Endothelial cell of umbilical vein (primary cell): Measurements from ENCODE around the gene DUS1L. TPM values are rescaled to one million over a fixed set of nuclear protein-coding genes. Genes with fewer than 3 reads are reported as not detected.
A peak's percentile ranks its signal among the peaks of the same experiment; 100 is the strongest.

ENCODE experiments used
- BruUV-seq: library from RNA; stranded (reverse); fragments of 400-500 nt; replicated peaks from 2 replicates; lab custom pipeline; 2021; lab: Mats Ljungman, UMichigan
- CTCF ChIA-PET: fragments of 300-600, 350-600 bp; sonication (Branson Sonifier 250); formaldehyde crosslinking; loops from one replicate; lab custom pipeline; 2021; ENCODE audit warnings: antibody characterized with exemption, inconsistent platforms; lab: Charles Lee
- POLR2A ChIA-PET: fragments of 300-600, 350-600 bp; sonication (Branson Sonifier 250); formaldehyde crosslinking; loops from one replicate; lab custom pipeline; 2021; ENCODE audit warnings: antibody characterized with exemption, inconsistent platforms; lab: Charles Lee
- DNase-seq: peaks from one replicate; pipeline ENCODE4 v3.0.0-alpha.2; 2011; ENCODE audit warnings: low read depth, low spot score
- FAIRE-seq: peaks from 2 replicates; lab custom pipeline; 2011; peaks lifted over from hg19 to GRCh38; lab: Jason Lieb, UNC
- H2AFZ ChIP-seq: 2 replicates; pipeline ENCODE4 v1.6.0; 2012; ENCODE audit warnings: low read depth, low read length, control low read depth, inconsistent platforms
- H3K27ac ChIP-seq: 2 replicates; pipeline ENCODE4 v1.5.1; 2011; ENCODE audit warnings: low read depth, mild to moderate bottlenecking, control low read depth, low read length, moderate library complexity; ENCODE audit not compliant: insufficient read depth
- H3K27me3 ChIP-seq, 2 experiments: 2 replicates each; pipeline versions ENCODE4 v1.6.0 to v1.6.1; 2011; ENCODE audit warnings: low read length in 2 of 2, mixed read lengths in 1 of 2; ENCODE audit not compliant: control insufficient read depth in 2 of 2, insufficient read depth in 2 of 2
- H3K36me3 ChIP-seq, 2 experiments: 2 replicates in 1 of 2; 3 replicates in 1 of 2; pipeline ENCODE4 v1.5.1; 2011; ENCODE audit warnings: low read length in 2 of 2, mild to moderate bottlenecking in 1 of 2, moderate library complexity in 1 of 2; ENCODE audit not compliant: control insufficient read depth in 2 of 2, insufficient read depth in 2 of 2; ENCODE audit errors: extremely low read depth in 1 of 2
- H3K4me1 ChIP-seq: 3 replicates; pipeline ENCODE4 v1.5.1; 2011; ENCODE audit warnings: mild to moderate bottlenecking, low read length; ENCODE audit not compliant: control insufficient read depth, insufficient read depth; ENCODE audit errors: extremely low read depth
- H3K4me2 ChIP-seq: 2 replicates; pipeline ENCODE4 v1.6.1; 2011; ENCODE audit warnings: low read length, control low read depth, mixed read lengths; ENCODE audit not compliant: insufficient read depth
- H3K4me3 ChIP-seq, 3 experiments: fragments of 200-600 bp in 1 of 3; sonication (generic), shearing (Covaris generic) in 1 of 3; replicated peaks in 1 of 3; 2 replicates each; pipeline ENCODE4 v1.5.1; 2011 to 2016; ENCODE audit warnings: control low read depth in 3 of 3, low read length in 3 of 3, mild to moderate bottlenecking in 2 of 3, inconsistent platforms in 1 of 3, low read depth in 1 of 3, moderate library complexity in 1 of 3; ENCODE audit not compliant: insufficient read depth in 1 of 3
- H3K79me2 ChIP-seq: 2 replicates; pipeline ENCODE4 v1.6.0; 2012; ENCODE audit warnings: low read length, inconsistent platforms; ENCODE audit not compliant: control insufficient read depth, insufficient read depth
- H3K9ac ChIP-seq: replicated peaks from 2 replicates; pipeline ENCODE3; 2011; ENCODE audit warnings: low read length, control low read depth; ENCODE audit not compliant: insufficient read depth; ENCODE audit errors: extremely low read depth
- H3K9me1 ChIP-seq: replicated peaks from 3 replicates; pipeline ENCODE4 v1.6.0; 2011; ENCODE audit warnings: mild to moderate bottlenecking, low read length; ENCODE audit not compliant: control insufficient read depth, insufficient read depth; ENCODE audit errors: extremely low read depth
- H3K9me3 ChIP-seq: replicated peaks from 2 replicates; pipeline ENCODE4 v1.5.1; 2012; ENCODE audit warnings: low read length, inconsistent platforms; ENCODE audit not compliant: control insufficient read depth, insufficient read depth
- H4K20me1 ChIP-seq: replicated peaks from 2 replicates; pipeline ENCODE3; 2011; ENCODE audit warnings: mild to moderate bottlenecking, low read length; ENCODE audit not compliant: control insufficient read depth, insufficient read depth; ENCODE audit errors: extremely low read depth
- EZH2 ChIP-seq: IDR thresholded peaks from 2 replicates; pipeline ENCODE4 v1.6.1; 2012; ENCODE audit warnings: borderline replicate concordance, low read depth, mild to moderate bottlenecking, moderate library complexity, low read length, inconsistent platforms; ENCODE audit not compliant: severe bottlenecking
- FOS ChIP-seq: IDR thresholded peaks from 2 replicates; pipeline ENCODE4 v1.6.1; 2011; ENCODE audit warnings: mild to moderate bottlenecking, low read length, moderate library complexity, borderline replicate concordance; ENCODE audit not compliant: insufficient read depth
- GATA2 ChIP-seq: IDR thresholded peaks from 2 replicates; pipeline ENCODE4 v1.7.0; 2011; ENCODE audit warnings: low read depth, mild to moderate bottlenecking, moderate library complexity, mixed read lengths, low read length; ENCODE audit not compliant: insufficient read length, insufficient read depth
- JUN ChIP-seq: IDR thresholded peaks from 2 replicates; pipeline ENCODE4 v1.6.1; 2011; ENCODE audit warnings: borderline replicate concordance, low read depth; ENCODE audit not compliant: insufficient read length, insufficient read depth
- MYC ChIP-seq: IDR thresholded peaks from one replicate; pipeline ENCODE4 v1.6.1; 2011; ENCODE audit warnings: mild to moderate bottlenecking, low read depth, low read length
- dilution Hi-C: fragments of 300-500 bp; cut with MboI; formaldehyde crosslinking; loops from one replicate; pipeline ENCODE4 v1.15.0; 2019; ENCODE audit warnings: low sequenced_read_pairs; ENCODE audit not compliant: extremely low pct_ligation_motif_present
- intact Hi-C: fragments of 100-400 bp; cut with micrococcal nuclease; formaldehyde crosslinking; loops from one replicate; pipeline ENCODE4 v1.10.0; 2022
- polyA plus RNA-seq, 4 experiments: library from polyadenylated mRNA; depleted of rRNA in 3 of 4; stranded (reverse) in 3 of 4; unstranded in 1 of 4; fragments of >200 nt; gene quantifications; 2 replicates each; pipeline versions ENCODE4 v1.2.1 to v1.2.3, GENCODE V29; 2011 to 2012; ENCODE audit warnings: missing spikeins in 1 of 4
- total RNA-seq: library from RNA; stranded (reverse); gene quantifications from 2 replicates; pipeline ENCODE4 v1.2.3, GENCODE V29; 2021
- TF ChIP-seq, protein P1 (sequence below), 2 donors: IDR thresholded peaks; 1 replicate in 1 of 2; 2 replicates in 1 of 2; pipeline ENCODE4 v1.5.1; 2011; ENCODE audit warnings: low read length in 2 of 2, mild to moderate bottlenecking in 2 of 2, moderate library complexity in 2 of 2, control low read depth in 1 of 2, inconsistent platforms in 1 of 2, low read depth in 1 of 2; ENCODE audit not compliant: insufficient read depth in 1 of 2; ENCODE audit errors: extremely low read depth in 1 of 2

The DUS1L gene
- total and polyA plus RNA-seq, 2 donors (not counting 3 experiments of a cell fraction or from before 2014, with no cell fraction given), result 60.1 to 92.9 TPM

DNA sequence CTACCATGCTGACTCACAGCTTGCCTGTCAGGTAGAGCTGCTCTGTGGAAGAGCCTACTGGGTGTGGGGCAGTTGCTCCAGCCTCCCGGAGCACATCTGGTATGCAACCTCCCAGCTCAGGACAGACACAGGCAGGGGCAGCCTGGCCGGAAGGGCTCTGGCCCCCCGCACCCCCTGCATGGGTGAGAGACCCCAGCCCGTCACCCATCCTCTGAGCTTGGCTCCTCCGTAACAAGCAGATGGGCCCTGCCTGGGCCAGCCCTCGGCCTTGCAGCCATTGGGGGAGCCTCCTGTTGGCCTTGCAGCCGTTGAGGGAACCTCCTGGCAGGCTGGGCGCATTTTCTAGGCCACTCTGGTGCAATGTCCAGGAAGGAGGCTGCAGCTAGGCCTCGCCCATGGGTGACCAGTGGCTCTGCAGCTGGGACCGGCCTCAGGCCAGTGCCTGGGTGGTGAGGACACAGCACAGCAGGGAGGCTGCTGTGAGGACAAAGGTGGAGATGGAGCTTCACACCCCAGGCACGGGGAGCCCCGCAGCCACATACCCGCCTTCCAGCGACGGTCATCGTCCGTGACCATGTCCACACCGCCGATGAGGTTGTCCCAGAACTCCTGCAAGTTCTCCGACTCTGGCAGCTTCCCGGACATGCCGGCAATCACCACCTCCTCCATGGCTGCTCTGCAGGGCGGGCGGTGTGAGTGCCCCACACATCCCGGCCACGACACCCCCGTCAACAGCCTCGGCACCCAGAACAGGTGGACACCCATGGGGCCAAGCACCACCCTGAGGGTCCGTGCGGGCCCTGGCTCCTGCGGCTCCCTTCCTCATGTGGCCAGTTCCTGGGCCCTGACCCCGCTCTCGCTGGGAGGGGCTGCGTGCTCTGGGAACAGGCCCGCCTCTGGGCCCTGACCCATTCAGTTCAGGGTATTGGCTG, 30.4 kb upstream of the DUS1L start:
- Histone ChIP-seq H4K20me1 (no peaks in the 10 kb centered on the region), H3K9me3 (no peaks in the 10 kb centered on the region), H2AFZ (no peak overlapping the region), H3K27me3 (no peaks in the 10 kb centered on the region), H3K27ac (no peak overlapping the region), H3K4me1 (peaks cover 20% of the 10 kb centered on the region), H3K4me3 (peak overlapping the region in 2 of 3 experiments; percentile 8 to 78), H3K9me1 (no peaks in the 10 kb centered on the region), H3K4me2 (peak overlapping the region; percentile 26), H3K9ac (peak overlapping the region; percentile 81), H3K36me3 (peaks cover 26 to 31% of the 10 kb centered on the region in 2 experiments), H3K79me2 (peaks cover 55% of the 10 kb centered on the region)
- CTCF ChIA-PET, result interaction anchor here (0.8 to 1.2 kb wide), 3 partner anchors 56 to 65 kb away, joined by 3 to 6 read pairs (median 4); partner anchors contain the start of gene DCXR
- no TSS peak for BruUV-seq
- intact Hi-C loops (loop anchor here (5.0 kb wide), 2 partner anchors 119 to 131 kb away; partner anchors contain the start of genes ASPSCR1 and SLC16A3), dilution Hi-C loops (no loop called here)
- DNase-seq (no peak), FAIRE-seq (no peak)
- POLR2A ChIA-PET, result no interaction called here
- TF ChIP-seq GATA2 (no peak), MYC (no peak), FOS (no peak), EZH2 (no peak), JUN (no peak)
- TF ChIP-seq, protein P1, sequence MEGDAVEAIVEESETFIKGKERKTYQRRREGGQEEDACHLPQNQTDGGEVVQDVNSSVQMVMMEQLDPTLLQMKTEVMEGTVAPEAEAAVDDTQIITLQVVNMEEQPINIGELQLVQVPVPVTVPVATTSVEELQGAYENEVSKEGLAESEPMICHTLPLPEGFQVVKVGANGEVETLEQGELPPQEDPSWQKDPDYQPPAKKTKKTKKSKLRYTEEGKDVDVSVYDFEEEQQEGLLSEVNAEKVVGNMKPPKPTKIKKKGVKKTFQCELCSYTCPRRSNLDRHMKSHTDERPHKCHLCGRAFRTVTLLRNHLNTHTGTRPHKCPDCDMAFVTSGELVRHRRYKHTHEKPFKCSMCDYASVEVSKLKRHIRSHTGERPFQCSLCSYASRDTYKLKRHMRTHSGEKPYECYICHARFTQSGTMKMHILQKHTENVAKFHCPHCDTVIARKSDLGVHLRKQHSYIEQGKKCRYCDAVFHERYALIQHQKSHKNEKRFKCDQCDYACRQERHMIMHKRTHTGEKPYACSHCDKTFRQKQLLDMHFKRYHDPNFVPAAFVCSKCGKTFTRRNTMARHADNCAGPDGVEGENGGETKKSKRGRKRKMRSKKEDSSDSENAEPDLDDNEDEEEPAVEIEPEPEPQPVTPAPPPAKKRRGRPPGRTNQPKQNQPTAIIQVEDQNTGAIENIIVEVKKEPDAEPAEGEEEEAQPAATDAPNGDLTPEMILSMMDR (IDR thresholded peaks at IDR 0.05; ENCODE audit: extremely low read depth in 1 of 2, insufficient read depth in 1 of 2, low read depth in 1 of 2, low read length in 2 of 2), result no peak
